ENCODE results near the gene GPC5. TPM values are rescaled to one million over a fixed set of nuclear protein-coding genes. Genes with fewer than 3 reads are reported as not detected.
"Not testable (repeated sequence)": the region's sequence is repeated elsewhere in the genome, so short reads cannot be mapped to it uniquely, and the experiment has no call there.

GPC5 gene
- total and polyA plus RNA-seq, 9 of the 15 experiments (the other 6 are each of a cell fraction or from before 2014, with no cell fraction given): 0.18 to 0.27 TPM; not detected in 7

DNA sequence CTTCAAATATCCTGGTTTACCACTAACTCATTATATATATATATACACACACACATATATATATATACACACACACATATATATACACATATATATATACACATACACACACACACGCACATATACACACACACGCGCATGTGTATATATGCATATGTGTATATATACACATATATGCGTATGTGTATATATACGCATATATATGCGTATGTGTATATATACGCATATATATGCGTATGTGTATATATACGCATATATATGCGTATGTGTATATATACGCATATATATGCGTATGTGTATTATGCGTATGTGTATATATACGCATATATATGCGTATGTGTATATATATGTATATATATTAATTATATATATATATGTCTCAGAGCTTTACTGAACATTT lies 275.9 kb downstream of the GPC5 start (continued):
- TF ChIP-seq, protein P1, sequence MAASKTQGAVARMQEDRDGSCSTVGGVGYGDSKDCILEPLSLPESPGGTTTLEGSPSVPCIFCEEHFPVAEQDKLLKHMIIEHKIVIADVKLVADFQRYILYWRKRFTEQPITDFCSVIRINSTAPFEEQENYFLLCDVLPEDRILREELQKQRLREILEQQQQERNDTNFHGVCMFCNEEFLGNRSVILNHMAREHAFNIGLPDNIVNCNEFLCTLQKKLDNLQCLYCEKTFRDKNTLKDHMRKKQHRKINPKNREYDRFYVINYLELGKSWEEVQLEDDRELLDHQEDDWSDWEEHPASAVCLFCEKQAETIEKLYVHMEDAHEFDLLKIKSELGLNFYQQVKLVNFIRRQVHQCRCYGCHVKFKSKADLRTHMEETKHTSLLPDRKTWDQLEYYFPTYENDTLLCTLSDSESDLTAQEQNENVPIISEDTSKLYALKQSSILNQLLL (CRISPR knock-in tag; IDR thresholded peaks at IDR 0.05; ENCODE audit: borderline replicate concordance): peak; percentile 99
- TF ChIP-seq ZNF778 (CRISPR knock-in tag; IDR thresholded peaks at IDR 0.05) (peak; percentile 41; the same call in 1 of the 2 replicates), SRF (CRISPR knock-in tag; IDR thresholded peaks at IDR 0.05) (peak in 1 of 2 experiments; percentile 72; a peak in 1 of 4 replicates), ZNF408 (CRISPR knock-in tag; IDR thresholded peaks at IDR 0.05; ENCODE audit: low read depth) (peak; percentile 98), MYC (CRISPR knock-in tag; IDR thresholded peaks at IDR 0.05; ENCODE audit: borderline replicate concordance, low read depth) (0 out of 2 replicates have a peak, but pooled peaks have one; percentile 19), ZNF140 (CRISPR knock-in tag; IDR thresholded peaks at IDR 0.05) (peak; percentile 88), PHTF2 (CRISPR knock-in tag; IDR thresholded peaks at IDR 0.05) (peak; percentile 91), SLC30A9 (CRISPR knock-in tag; IDR thresholded peaks at IDR 0.05) (peak; percentile 91), ZNF174 (CRISPR knock-in tag; IDR thresholded peaks at IDR 0.05) (0 out of 2 replicates have a peak, but pooled peaks have one; percentile 38), ZNF79 (CRISPR knock-in tag; IDR thresholded peaks at IDR 0.05; ENCODE audit: low read depth) (peak; percentile 68; the same call in 1 of the 2 replicates)
- TF ChIP-seq MYC (IDR thresholded peaks at IDR 0.05; ENCODE audit: low read depth, low read length): not testable (repeated sequence)
- TF ChIP-seq, protein P2, sequence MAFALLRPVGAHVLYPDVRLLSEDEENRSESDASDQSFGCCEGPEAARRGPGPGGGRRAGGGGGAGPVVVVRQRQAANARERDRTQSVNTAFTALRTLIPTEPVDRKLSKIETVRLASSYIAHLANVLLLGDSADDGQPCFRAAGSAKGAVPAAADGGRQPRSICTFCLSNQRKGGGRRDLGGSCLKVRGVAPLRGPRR (CRISPR knock-in tag; IDR thresholded peaks at IDR 0.05): peak; percentile 87; the same call in 1 of the 2 replicates
- TF ChIP-seq, protein P3, sequence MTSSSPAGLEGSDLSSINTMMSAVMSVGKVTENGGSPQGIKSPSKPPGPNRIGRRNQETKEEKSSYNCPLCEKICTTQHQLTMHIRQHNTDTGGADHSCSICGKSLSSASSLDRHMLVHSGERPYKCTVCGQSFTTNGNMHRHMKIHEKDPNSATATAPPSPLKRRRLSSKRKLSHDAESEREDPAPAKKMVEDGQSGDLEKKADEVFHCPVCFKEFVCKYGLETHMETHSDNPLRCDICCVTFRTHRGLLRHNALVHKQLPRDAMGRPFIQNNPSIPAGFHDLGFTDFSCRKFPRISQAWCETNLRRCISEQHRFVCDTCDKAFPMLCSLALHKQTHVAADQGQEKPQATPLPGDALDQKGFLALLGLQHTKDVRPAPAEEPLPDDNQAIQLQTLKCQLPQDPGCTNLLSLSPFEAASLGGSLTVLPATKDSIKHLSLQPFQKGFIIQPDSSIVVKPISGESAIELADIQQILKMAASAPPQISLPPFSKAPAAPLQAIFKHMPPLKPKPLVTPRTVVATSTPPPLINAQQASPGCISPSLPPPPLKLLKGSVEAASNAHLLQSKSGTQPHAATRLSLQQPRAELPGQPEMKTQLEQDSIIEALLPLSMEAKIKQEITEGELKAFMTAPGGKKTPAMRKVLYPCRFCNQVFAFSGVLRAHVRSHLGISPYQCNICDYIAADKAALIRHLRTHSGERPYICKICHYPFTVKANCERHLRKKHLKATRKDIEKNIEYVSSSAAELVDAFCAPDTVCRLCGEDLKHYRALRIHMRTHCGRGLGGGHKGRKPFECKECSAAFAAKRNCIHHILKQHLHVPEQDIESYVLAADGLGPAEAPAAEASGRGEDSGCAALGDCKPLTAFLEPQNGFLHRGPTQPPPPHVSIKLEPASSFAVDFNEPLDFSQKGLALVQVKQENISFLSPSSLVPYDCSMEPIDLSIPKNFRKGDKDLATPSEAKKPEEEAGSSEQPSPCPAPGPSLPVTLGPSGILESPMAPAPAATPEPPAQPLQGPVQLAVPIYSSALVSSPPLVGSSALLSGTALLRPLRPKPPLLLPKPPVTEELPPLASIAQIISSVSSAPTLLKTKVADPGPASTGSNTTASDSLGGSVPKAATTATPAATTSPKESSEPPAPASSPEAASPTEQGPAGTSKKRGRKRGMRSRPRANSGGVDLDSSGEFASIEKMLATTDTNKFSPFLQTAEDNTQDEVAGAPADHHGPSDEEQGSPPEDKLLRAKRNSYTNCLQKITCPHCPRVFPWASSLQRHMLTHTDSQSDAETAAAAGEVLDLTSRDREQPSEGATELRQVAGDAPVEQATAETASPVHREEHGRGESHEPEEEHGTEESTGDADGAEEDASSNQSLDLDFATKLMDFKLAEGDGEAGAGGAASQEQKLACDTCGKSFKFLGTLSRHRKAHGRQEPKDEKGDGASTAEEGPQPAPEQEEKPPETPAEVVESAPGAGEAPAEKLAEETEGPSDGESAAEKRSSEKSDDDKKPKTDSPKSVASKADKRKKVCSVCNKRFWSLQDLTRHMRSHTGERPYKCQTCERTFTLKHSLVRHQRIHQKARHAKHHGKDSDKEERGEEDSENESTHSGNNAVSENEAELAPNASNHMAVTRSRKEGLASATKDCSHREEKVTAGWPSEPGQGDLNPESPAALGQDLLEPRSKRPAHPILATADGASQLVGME (CRISPR knock-in tag; IDR thresholded peaks at IDR 0.05): 0 out of 2 replicates have a peak, but pooled peaks have one; percentile 35
- TF ChIP-seq, protein P4, sequence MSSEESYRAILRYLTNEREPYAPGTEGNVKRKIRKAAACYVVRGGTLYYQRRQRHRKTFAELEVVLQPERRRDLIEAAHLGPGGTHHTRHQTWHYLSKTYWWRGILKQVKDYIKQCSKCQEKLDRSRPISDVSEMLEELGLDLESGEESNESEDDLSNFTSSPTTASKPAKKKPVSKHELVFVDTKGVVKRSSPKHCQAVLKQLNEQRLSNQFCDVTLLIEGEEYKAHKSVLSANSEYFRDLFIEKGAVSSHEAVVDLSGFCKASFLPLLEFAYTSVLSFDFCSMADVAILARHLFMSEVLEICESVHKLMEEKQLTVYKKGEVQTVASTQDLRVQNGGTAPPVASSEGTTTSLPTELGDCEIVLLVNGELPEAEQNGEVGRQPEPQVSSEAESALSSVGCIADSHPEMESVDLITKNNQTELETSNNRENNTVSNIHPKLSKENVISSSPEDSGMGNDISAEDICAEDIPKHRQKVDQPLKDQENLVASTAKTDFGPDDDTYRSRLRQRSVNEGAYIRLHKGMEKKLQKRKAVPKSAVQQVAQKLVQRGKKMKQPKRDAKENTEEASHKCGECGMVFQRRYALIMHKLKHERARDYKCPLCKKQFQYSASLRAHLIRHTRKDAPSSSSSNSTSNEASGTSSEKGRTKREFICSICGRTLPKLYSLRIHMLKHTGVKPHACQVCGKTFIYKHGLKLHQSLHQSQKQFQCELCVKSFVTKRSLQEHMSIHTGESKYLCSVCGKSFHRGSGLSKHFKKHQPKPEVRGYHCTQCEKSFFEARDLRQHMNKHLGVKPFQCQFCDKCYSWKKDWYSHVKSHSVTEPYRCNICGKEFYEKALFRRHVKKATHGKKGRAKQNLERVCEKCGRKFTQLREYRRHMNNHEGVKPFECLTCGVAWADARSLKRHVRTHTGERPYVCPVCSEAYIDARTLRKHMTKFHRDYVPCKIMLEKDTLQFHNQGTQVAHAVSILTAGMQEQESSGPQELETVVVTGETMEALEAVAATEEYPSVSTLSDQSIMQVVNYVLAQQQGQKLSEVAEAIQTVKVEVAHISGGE (CRISPR knock-in tag; IDR thresholded peaks at IDR 0.05): peak in 1 of 3 experiments; percentile 74; a peak in 2 of 6 replicates
